Measurements from ENCODE around the gene CTSF.

The CTSF gene

GRCh38 chr11:66581261-66581660 is 12.9 kb upstream of the CTSF start:
- no peaks in the 10 kb centered on the region for H3K36me3 Mint-ChIP-seq (ENCODE audit: insufficient read depth)
- peaks cover 8% of the 10 kb centered on the region for H3K4me1 Mint-ChIP-seq
- ATAC-seq (replicated peaks; ENCODE audit: extremely low read depth, poor library complexity, severe bottlenecking), result no peak
- DNase-seq (ENCODE audit: low spot score in 2 of 2), result no peak
- H3K9me3 Mint-ChIP-seq, result no peaks in the 10 kb centered on the region
- no peak overlapping the region for H3K27ac Mint-ChIP-seq (ENCODE audit: low read depth)
- H3K4me3 Mint-ChIP-seq, result no peak overlapping the region
- peaks cover 6% of the 10 kb centered on the region for H3K27me3 Mint-ChIP-seq

- ATAC-seq (replicated peaks; ENCODE audit: extremely low read depth, poor library complexity, severe bottlenecking) (no peak), DNase-seq (ENCODE audit: low spot score in 2 of 2) (no peak)
- peaks cover 8% of the 10 kb centered on the region for H3K4me1 Mint-ChIP-seq
- no peaks in the 10 kb centered on the region for H3K36me3 Mint-ChIP-seq (ENCODE audit: insufficient read depth)
- H3K27me3 Mint-ChIP-seq, result peaks cover 11% of the 10 kb centered on the region
- no peaks in the 10 kb centered on the region for H3K9me3 Mint-ChIP-seq
- H3K4me3 Mint-ChIP-seq, result no peak overlapping the region
- H3K27ac Mint-ChIP-seq (ENCODE audit: low read depth), result no peak overlapping the region
These were observed 12.4 kb upstream of the CTSF start for GRCh38 chr11:66580803-66581202.

- Mint-ChIP-seq H3K27me3 (peaks cover 28% of the 10 kb centered on the region), H3K4me3 (no peak overlapping the region), H3K27ac (ENCODE audit: low read depth) (no peak overlapping the region), H3K36me3 (ENCODE audit: insufficient read depth) (no peaks in the 10 kb centered on the region), H3K9me3 (no peaks in the 10 kb centered on the region), H3K4me1 (peaks cover 8% of the 10 kb centered on the region)
- peak; percentile 42 to 73 for DNase-seq (ENCODE audit: low spot score in 2 of 2)
- peak; percentile 43 for ATAC-seq (replicated peaks; ENCODE audit: extremely low read depth, poor library complexity, severe bottlenecking)
These were observed 10.7 kb upstream of the CTSF start for GRCh38 chr11:66579017-66579606.

- H3K36me3 Mint-ChIP-seq (ENCODE audit: insufficient read depth), result no peaks in the 10 kb centered on the region
- peaks cover 5% of the 10 kb centered on the region for H3K4me1 Mint-ChIP-seq
- H3K4me3 Mint-ChIP-seq, result no peak overlapping the region
- peaks cover 35% of the 10 kb centered on the region for H3K27me3 Mint-ChIP-seq
- ATAC-seq (replicated peaks; ENCODE audit: extremely low read depth, poor library complexity, severe bottlenecking) (no peak), DNase-seq (ENCODE audit: low spot score in 2 of 2) (no peak)
- H3K9me3 Mint-ChIP-seq, result no peaks in the 10 kb centered on the region
- H3K27ac Mint-ChIP-seq (ENCODE audit: low read depth), result no peak overlapping the region
These were observed 2.4 kb upstream of the CTSF start for GRCh38 chr11:66570850-66571180.

- Mint-ChIP-seq H3K4me3 (no peak overlapping the region), H3K9me3 (no peaks in the 10 kb centered on the region), H3K27me3 (peaks cover 29% of the 10 kb centered on the region), H3K36me3 (ENCODE audit: insufficient read depth) (no peaks in the 10 kb centered on the region), H3K27ac (ENCODE audit: low read depth) (no peak overlapping the region), H3K4me1 (peaks cover 5% of the 10 kb centered on the region)
- no peak for ATAC-seq (replicated peaks; ENCODE audit: extremely low read depth, poor library complexity, severe bottlenecking)
- DNase-seq (ENCODE audit: low spot score in 2 of 2), result no peak
These were observed 1.9 kb upstream of the CTSF start for GRCh38 chr11:66570079-66570849.

- H3K36me3 Mint-ChIP-seq (ENCODE audit: insufficient read depth), result no peaks in the 10 kb centered on the region
- DNase-seq (ENCODE audit: low spot score in 2 of 2) (no peak), ATAC-seq (replicated peaks; ENCODE audit: extremely low read depth, poor library complexity, severe bottlenecking) (no peak)
- H3K9me3 Mint-ChIP-seq, result no peaks in the 10 kb centered on the region
- H3K27me3 Mint-ChIP-seq, result peaks cover 17% of the 10 kb centered on the region
- peaks cover 5% of the 10 kb centered on the region for H3K4me1 Mint-ChIP-seq
- H3K4me3 Mint-ChIP-seq, result no peak overlapping the region
- H3K27ac Mint-ChIP-seq (ENCODE audit: low read depth), result no peak overlapping the region
These were observed 670 bp upstream of the CTSF start for GRCh38 chr11:66569076-66569475.

- H3K27ac Mint-ChIP-seq (ENCODE audit: low read depth), result no peak overlapping the region
- no peaks in the 10 kb centered on the region for H3K9me3 Mint-ChIP-seq
- peaks cover 9% of the 10 kb centered on the region for H3K27me3 Mint-ChIP-seq
- DNase-seq (ENCODE audit: low spot score in 2 of 2) (no peak), ATAC-seq (replicated peaks; ENCODE audit: extremely low read depth, poor library complexity, severe bottlenecking) (no peak)
- H3K4me1 Mint-ChIP-seq, result peaks cover 5% of the 10 kb centered on the region
- no peaks in the 10 kb centered on the region for H3K36me3 Mint-ChIP-seq (ENCODE audit: insufficient read depth)
- peak overlapping the region; percentile 72 for H3K4me3 Mint-ChIP-seq
These were observed 651 bp downstream of the CTSF start for GRCh38 chr11:66567787-66568123.

- no peak overlapping the region for H3K27ac Mint-ChIP-seq (ENCODE audit: low read depth)
These were observed 2.2 kb downstream of the CTSF start for GRCh38 chr11:66566221-66566620.

GRCh38 chr11:66564984-66565383 is 3.4 kb downstream of the CTSF start:
- no peak for DNase-seq (ENCODE audit: low spot score in 2 of 2)
- Mint-ChIP-seq H3K4me3 (no peak overlapping the region), H3K27me3 (no peaks in the 10 kb centered on the region), H3K9me3 (no peaks in the 10 kb centered on the region), H3K4me1 (peaks cover 5% of the 10 kb centered on the region), H3K27ac (ENCODE audit: low read depth) (no peak overlapping the region), H3K36me3 (ENCODE audit: insufficient read depth) (no peaks in the 10 kb centered on the region)
- no peak for ATAC-seq (replicated peaks; ENCODE audit: extremely low read depth, poor library complexity, severe bottlenecking)

More at GRCh38 chr11:66566221-66566620, 2.2 kb downstream of the CTSF start:
- H3K27me3 Mint-ChIP-seq, result peaks cover 9% of the 10 kb centered on the region
- H3K4me1 Mint-ChIP-seq, result peaks cover 5% of the 10 kb centered on the region
- H3K9me3 Mint-ChIP-seq, result no peaks in the 10 kb centered on the region
- DNase-seq (ENCODE audit: low spot score in 2 of 2), result no peak
- no peak overlapping the region for H3K4me3 Mint-ChIP-seq
- H3K36me3 Mint-ChIP-seq (ENCODE audit: insufficient read depth), result no peaks in the 10 kb centered on the region
- no peak for ATAC-seq (replicated peaks; ENCODE audit: extremely low read depth, poor library complexity, severe bottlenecking)

- Mint-ChIP-seq H3K27ac (ENCODE audit: low read depth) (no peak overlapping the region), H3K4me3 (no peak overlapping the region)
These were observed 3.9 kb downstream of the CTSF start for GRCh38 chr11:66564538-66564937.

GRCh38 chr11:66563832-66564231 is 4.6 kb downstream of the CTSF start:
- H3K27me3 Mint-ChIP-seq, result no peaks in the 10 kb centered on the region
- ATAC-seq (replicated peaks; ENCODE audit: extremely low read depth, poor library complexity, severe bottlenecking), result no peak
- no peak overlapping the region for H3K4me3 Mint-ChIP-seq
- H3K27ac Mint-ChIP-seq (ENCODE audit: low read depth), result no peak overlapping the region
- peaks cover 5% of the 10 kb centered on the region for H3K4me1 Mint-ChIP-seq
- H3K9me3 Mint-ChIP-seq, result no peaks in the 10 kb centered on the region
- H3K36me3 Mint-ChIP-seq (ENCODE audit: insufficient read depth), result no peaks in the 10 kb centered on the region
- DNase-seq (ENCODE audit: low spot score in 2 of 2), result no peak

More at GRCh38 chr11:66564538-66564937, 3.9 kb downstream of the CTSF start:
- Mint-ChIP-seq H3K36me3 (ENCODE audit: insufficient read depth) (no peaks in the 10 kb centered on the region), H3K27me3 (no peaks in the 10 kb centered on the region), H3K9me3 (no peaks in the 10 kb centered on the region), H3K4me1 (peaks cover 5% of the 10 kb centered on the region)
- DNase-seq (ENCODE audit: low spot score in 2 of 2), result no peak
- no peak for ATAC-seq (replicated peaks; ENCODE audit: extremely low read depth, poor library complexity, severe bottlenecking)

GRCh38 chr11:66562907-66563583 is 5.4 kb downstream of the CTSF start:
- H3K27me3 Mint-ChIP-seq, result no peaks in the 10 kb centered on the region
- no peaks in the 10 kb centered on the region for H3K9me3 Mint-ChIP-seq

GRCh38 chr11:66562275-66562674 is 6.1 kb downstream of the CTSF start:
- H3K4me1 Mint-ChIP-seq, result no peaks in the 10 kb centered on the region
- DNase-seq (ENCODE audit: low spot score in 2 of 2) (no peak), ATAC-seq (replicated peaks; ENCODE audit: extremely low read depth, poor library complexity, severe bottlenecking) (no peak)
- no peaks in the 10 kb centered on the region for H3K36me3 Mint-ChIP-seq (ENCODE audit: insufficient read depth)
- H3K27ac Mint-ChIP-seq (ENCODE audit: low read depth), result no peak overlapping the region
- H3K4me3 Mint-ChIP-seq, result no peak overlapping the region
- no peaks in the 10 kb centered on the region for H3K27me3 Mint-ChIP-seq
- no peaks in the 10 kb centered on the region for H3K9me3 Mint-ChIP-seq

More at GRCh38 chr11:66562907-66563583, 5.4 kb downstream of the CTSF start:
- Mint-ChIP-seq H3K27ac (ENCODE audit: low read depth) (no peak overlapping the region), H3K4me1 (no peaks in the 10 kb centered on the region), H3K4me3 (no peak overlapping the region), H3K36me3 (ENCODE audit: insufficient read depth) (no peaks in the 10 kb centered on the region)
- ATAC-seq (replicated peaks; ENCODE audit: extremely low read depth, poor library complexity, severe bottlenecking) (no peak), DNase-seq (ENCODE audit: low spot score in 2 of 2) (no peak)

Data from central memory CD8-positive, alpha-beta T cell (primary cell).